Transverse colon (tissue), 4 donors: ENCODE measurements around the gene LHFPL3.

Experiments used
- CTCF ChIP-seq, 5 experiments: fragments of 200-600 bp in 3 of 5; fragments of 450-650 bp in 2 of 5; sonication (generic) in 3 of 5; IDR thresholded peaks; 1 replicate in 2 of 5; 2 replicates in 3 of 5; pipeline ENCODE4 v1.5.1; 2016 to 2017; ENCODE audit warnings: antibody characterized with exemption in 5 of 5, inconsistent platforms in 3 of 5, mild to moderate bottlenecking in 2 of 5, moderate library complexity in 1 of 5
- POLR2A ChIP-seq: fragments of 450-650 bp; IDR thresholded peaks from one replicate; pipeline ENCODE4 v1.6.1; 2016; ENCODE audit warnings: antibody characterized with exemption, mild to moderate bottlenecking, moderate library complexity
- POLR2AphosphoS5 ChIP-seq, 3 donors: sonication (generic); formaldehyde crosslinking; IDR thresholded peaks; one replicate each; pipeline ENCODE4 v1.6.1; 2016; ENCODE audit warnings: antibody characterized with exemption in 3 of 3

- TF ChIP-seq POLR2A (no peak), CTCF (IDR thresholded peaks at IDR 0.05) (no peak), POLR2AphosphoS5 (IDR thresholded peaks at IDR 0.05) (no peak)
These were observed 32.1 kb upstream of the LHFPL3 start for GRCh38 chr7:104296266-104296665.
